Measurements from ENCODE around the gene ARHGEF16.

ARHGEF16 gene

GRCh38 chr1:3505161-3505560 is 50.7 kb downstream of the ARHGEF16 start:
- no peak for DNase-seq

GRCh38 chr1:3506041-3506440 is 51.6 kb downstream of the ARHGEF16 start:
- DNase-seq = no peak

GRCh38 chr1:3506943-3507342 is 52.5 kb downstream of the ARHGEF16 start:
- no peak for DNase-seq

GRCh38 chr1:3507636-3508275 is 53.3 kb downstream of the ARHGEF16 start:
- DNase-seq = no peak

GRCh38 chr1:3508757-3509415 is 54.4 kb downstream of the ARHGEF16 start:
- no peak for DNase-seq

- no peak for DNase-seq
Measured at GRCh38 chr1:3509721-3510120, 55.3 kb downstream of the ARHGEF16 start.

- no peak for DNase-seq
Measured at GRCh38 chr1:3510136-3510955, 55.9 kb downstream of the ARHGEF16 start.

GRCh38 chr1:3510956-3511250 is 56.4 kb downstream of the ARHGEF16 start:
- DNase-seq = no peak

GRCh38 chr1:3511306-3511705 is 56.8 kb downstream of the ARHGEF16 start:
- no peak for DNase-seq

GRCh38 chr1:3511856-3512255 is 57.4 kb downstream of the ARHGEF16 start:
- no peak for DNase-seq

GRCh38 chr1:3514404-3514803 is 59.9 kb downstream of the ARHGEF16 start:
- no peak for DNase-seq

GRCh38 chr1:3515272-3515671 is 60.8 kb downstream of the ARHGEF16 start:
- no peak for DNase-seq

GRCh38 chr1:3515774-3516480 is 61.5 kb downstream of the ARHGEF16 start:
- no peak for DNase-seq

- no peak for DNase-seq
Measured at GRCh38 chr1:3516481-3516869, 62.0 kb downstream of the ARHGEF16 start.

- DNase-seq = no peak
Measured at GRCh38 chr1:3516911-3517675, 62.6 kb downstream of the ARHGEF16 start.

- DNase-seq = no peak
Measured at GRCh38 chr1:3518256-3518655, 63.8 kb downstream of the ARHGEF16 start.

GRCh38 chr1:3518756-3519155 is 64.3 kb downstream of the ARHGEF16 start:
- no peak for DNase-seq

GRCh38 chr1:3519301-3519885 is 64.9 kb downstream of the ARHGEF16 start:
- no peak for DNase-seq

GRCh38 chr1:3520419-3521378 is 66.2 kb downstream of the ARHGEF16 start:
- DNase-seq = no peak

- DNase-seq = no peak
Measured at GRCh38 chr1:3521426-3521825, 67.0 kb downstream of the ARHGEF16 start.

- DNase-seq = no peak
Measured at GRCh38 chr1:3522112-3522511, 67.6 kb downstream of the ARHGEF16 start.
